Measurements from ENCODE around the gene TMEM17. TPM values are rescaled to one million over a fixed set of nuclear protein-coding genes. Genes with fewer than 3 reads are reported as not detected.

Gene TMEM17
- total and polyA plus RNA-seq, 9 of the 15 experiments (the other 6 are each of a cell fraction or from before 2014, with no cell fraction given) = 0.58 to 2.2 (median 1.2) TPM

DNA sequence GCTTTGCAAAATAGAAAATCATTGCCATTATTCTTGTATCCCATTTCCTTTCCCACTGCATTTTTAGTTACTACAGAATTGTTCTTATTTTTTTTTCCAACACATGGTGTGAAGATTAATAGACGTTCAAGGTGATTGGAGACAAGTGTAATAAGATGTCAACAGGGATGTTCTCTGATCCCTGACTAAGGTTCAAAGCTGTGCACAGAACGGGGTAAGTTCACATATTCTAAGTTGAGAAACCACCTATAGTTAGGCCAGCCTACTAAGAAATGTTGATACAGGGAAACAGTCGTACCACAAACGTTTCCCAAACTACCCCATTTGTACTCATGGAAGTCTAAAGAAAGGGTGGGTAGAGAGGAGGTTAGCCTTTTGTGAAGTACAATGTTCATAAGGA lies 6.4 kb upstream of the TMEM17 start:
- no peak overlapping the region for H3K4me2 ChIP-seq (ENCODE audit: insufficient read depth, low read length)
- no peak for FAIRE-seq
- H3K36me3 ChIP-seq (ENCODE audit: control insufficient read depth, insufficient read depth, low read length) = no peaks in the 10 kb centered on the region
- BruUV-seq (replicated peaks) = no TSS peak
- CTCF ChIA-PET (ENCODE audit: low intra/inter-chr PET ratio) = no interaction called here
- no peaks in the 10 kb centered on the region for H3K27me3 ChIP-seq (ENCODE audit: control insufficient read depth in 2 of 2, insufficient read depth in 2 of 2, low read length in 2 of 2)
- no peak overlapping the region for H3K9ac ChIP-seq (ENCODE audit: insufficient read depth in 1 of 2, low read depth in 2 of 2, low read length in 2 of 2)
- H3K9me3 ChIP-seq (replicated peaks; ENCODE audit: control insufficient read depth, insufficient read depth, low read depth, low read length) = no peaks in the 10 kb centered on the region
- DNase-seq (ENCODE audit: extremely low read depth in 1 of 4, low spot score in 3 of 4) = no peak
- POLR2A ChIA-PET = interaction anchor here (1.8 kb wide), 1 partner anchor 9 kb away, joined by 4 read pairs; no protein-coding TSS in a partner anchor
- H4K20me1 ChIP-seq (replicated peaks; ENCODE audit: control insufficient read depth, insufficient read depth, low read length) = no peaks in the 10 kb centered on the region
- no peak overlapping the region for H3K4me3 ChIP-seq
- H2AFZ ChIP-seq (ENCODE audit: low read depth, low read length) = no peak overlapping the region
- H3K79me2 ChIP-seq (ENCODE audit: control insufficient read depth, insufficient read depth, low read length) = no peaks in the 10 kb centered on the region
- H3K9me1 ChIP-seq (ENCODE audit: control insufficient read depth, insufficient read depth, low read length) = no peaks in the 10 kb centered on the region
- in situ Hi-C loops (cut with MboI) (no loop called here), intact Hi-C loops (cut with micrococcal nuclease) (no loop called here)
- TF ChIP-seq, protein P1, sequence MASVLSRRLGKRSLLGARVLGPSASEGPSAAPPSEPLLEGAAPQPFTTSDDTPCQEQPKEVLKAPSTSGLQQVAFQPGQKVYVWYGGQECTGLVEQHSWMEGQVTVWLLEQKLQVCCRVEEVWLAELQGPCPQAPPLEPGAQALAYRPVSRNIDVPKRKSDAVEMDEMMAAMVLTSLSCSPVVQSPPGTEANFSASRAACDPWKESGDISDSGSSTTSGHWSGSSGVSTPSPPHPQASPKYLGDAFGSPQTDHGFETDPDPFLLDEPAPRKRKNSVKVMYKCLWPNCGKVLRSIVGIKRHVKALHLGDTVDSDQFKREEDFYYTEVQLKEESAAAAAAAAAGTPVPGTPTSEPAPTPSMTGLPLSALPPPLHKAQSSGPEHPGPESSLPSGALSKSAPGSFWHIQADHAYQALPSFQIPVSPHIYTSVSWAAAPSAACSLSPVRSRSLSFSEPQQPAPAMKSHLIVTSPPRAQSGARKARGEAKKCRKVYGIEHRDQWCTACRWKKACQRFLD (CRISPR knock-in tag; IDR thresholded peaks at IDR 0.05) = no peak
- TF ChIP-seq RBBP5 (IDR thresholded peaks at IDR 0.05; ENCODE audit: borderline replicate concordance, insufficient read depth, low read length, poor library complexity, severe bottlenecking) (no peak), ZC3H4 (CRISPR knock-in tag; IDR thresholded peaks at IDR 0.05; ENCODE audit: borderline replicate concordance) (no peak), ZNF561 (CRISPR knock-in tag; conservative IDR thresholded peaks at IDR 0.05) (no peak), IRF2 (CRISPR knock-in tag; IDR thresholded peaks at IDR 0.05) (no peak), ERF (CRISPR knock-in tag; IDR thresholded peaks at IDR 0.05) (no peak), NR2F6 (CRISPR knock-in tag; IDR thresholded peaks at IDR 0.05) (no peak), SMAD2 (IDR thresholded peaks at IDR 0.05; ENCODE audit: low read depth, low read length) (no peak), NEUROD1 (IDR thresholded peaks at IDR 0.05; ENCODE audit: borderline replicate concordance, low read depth, low read length, partially characterized antibody) (no peak)
- TF ChIP-seq, protein P2, sequence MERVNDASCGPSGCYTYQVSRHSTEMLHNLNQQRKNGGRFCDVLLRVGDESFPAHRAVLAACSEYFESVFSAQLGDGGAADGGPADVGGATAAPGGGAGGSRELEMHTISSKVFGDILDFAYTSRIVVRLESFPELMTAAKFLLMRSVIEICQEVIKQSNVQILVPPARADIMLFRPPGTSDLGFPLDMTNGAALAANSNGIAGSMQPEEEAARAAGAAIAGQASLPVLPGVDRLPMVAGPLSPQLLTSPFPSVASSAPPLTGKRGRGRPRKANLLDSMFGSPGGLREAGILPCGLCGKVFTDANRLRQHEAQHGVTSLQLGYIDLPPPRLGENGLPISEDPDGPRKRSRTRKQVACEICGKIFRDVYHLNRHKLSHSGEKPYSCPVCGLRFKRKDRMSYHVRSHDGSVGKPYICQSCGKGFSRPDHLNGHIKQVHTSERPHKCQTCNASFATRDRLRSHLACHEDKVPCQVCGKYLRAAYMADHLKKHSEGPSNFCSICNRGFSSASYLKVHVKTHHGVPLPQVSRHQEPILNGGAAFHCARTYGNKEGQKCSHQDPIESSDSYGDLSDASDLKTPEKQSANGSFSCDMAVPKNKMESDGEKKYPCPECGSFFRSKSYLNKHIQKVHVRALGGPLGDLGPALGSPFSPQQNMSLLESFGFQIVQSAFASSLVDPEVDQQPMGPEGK (CRISPR knock-in tag; IDR thresholded peaks at IDR 0.05; ENCODE audit: borderline replicate concordance) = no peak
- no peak overlapping the region for H3K27ac ChIP-seq (ENCODE audit: extremely low read depth, low read depth, low read length)
- ATAC-seq = no peak
- WGBS (ENCODE audit: insufficient coverage, low coverage, missing lambda C conversion rate) = 17% methylated on average over 4 of the region's 4 CpGs
- H3K4me1 ChIP-seq (replicated peaks in 1 of 2; ENCODE audit: control insufficient read depth in 2 of 2, insufficient read depth in 2 of 2, low read length in 2 of 2) = no peaks in the 10 kb centered on the region
